Measurements from ENCODE around the gene CLCN6. TPM values are rescaled to one million over a fixed set of nuclear protein-coding genes. Genes with fewer than 3 reads are reported as not detected.

CLCN6 gene
- total RNA-seq, 1 experiment from 2014 or later, result 13.7 TPM

DNA sequence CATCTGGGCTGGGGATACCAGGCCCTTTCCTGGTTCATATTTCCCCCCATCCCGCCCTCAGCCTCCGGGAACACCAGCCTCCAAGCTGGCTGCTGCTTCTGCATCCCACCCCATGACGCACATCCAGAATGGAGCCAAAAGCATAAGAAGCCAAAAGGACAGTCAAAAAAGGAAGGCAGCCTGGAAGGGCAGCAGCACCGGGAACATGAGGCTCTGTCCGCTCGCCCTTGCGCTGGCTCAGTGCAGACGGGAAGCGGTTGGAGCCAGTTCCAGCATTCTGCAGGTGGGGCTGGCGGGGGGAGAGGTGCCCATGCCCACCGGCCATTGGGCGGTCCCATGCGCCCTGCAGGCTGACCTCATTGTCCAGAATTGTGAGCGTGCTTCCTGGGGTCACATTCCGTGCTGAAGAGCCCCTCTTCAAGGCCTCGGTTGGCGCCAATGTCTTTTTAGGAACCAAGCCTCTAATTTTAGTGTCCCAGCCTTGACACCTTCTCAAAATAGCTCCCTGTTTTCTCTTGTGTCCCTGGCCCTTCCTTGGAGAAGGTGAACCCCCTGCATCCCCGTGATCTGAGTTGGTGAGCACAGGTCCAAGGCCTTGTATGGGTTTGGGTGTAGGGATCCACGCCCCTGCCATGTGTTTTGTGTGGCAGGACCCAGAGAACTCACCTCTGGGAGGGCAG lies 81.1 kb downstream of the CLCN6 start:
- no peaks in the 10 kb centered on the region for H3K27me3 ChIP-seq (ENCODE audit: insufficient read depth, low read length)
- TF ChIP-seq ZNF274 (IDR thresholded peaks at IDR 0.05; ENCODE audit: low read depth, low read length) (no peak), CBX3 (IDR thresholded peaks at IDR 0.05; ENCODE audit: low read depth) (no peak), JUND (IDR thresholded peaks at IDR 0.05) (no peak), FOSL1 (IDR thresholded peaks at IDR 0.05; ENCODE audit: low read depth) (no peak), EZH2phosphoT487 (IDR thresholded peaks at IDR 0.05; ENCODE audit: borderline replicate concordance) (no peak), EGR1 (IDR thresholded peaks at IDR 0.05; ENCODE audit: low read depth) (no peak), CEBPB (IDR thresholded peaks at IDR 0.05; ENCODE audit: low read depth) (no peak), YY1 (IDR thresholded peaks at IDR 0.05; ENCODE audit: extremely low read depth, insufficient replicate concordance, low read depth, low read length) (no peak), RAD21 (IDR thresholded peaks at IDR 0.05; ENCODE audit: low read depth) (no peak), ELF1 (IDR thresholded peaks at IDR 0.05; ENCODE audit: borderline replicate concordance, low read depth) (no peak), TCF7L2 (IDR thresholded peaks at IDR 0.05; ENCODE audit: borderline replicate concordance, extremely low read depth, insufficient read depth, insufficient read length) (no peak), EZH2 (IDR thresholded peaks at IDR 0.05) (no peak), POLR2AphosphoS5 (IDR thresholded peaks at IDR 0.05; ENCODE audit: low read depth, low read length) (no peak), ZFX (IDR thresholded peaks at IDR 0.05) (no peak)
- TF ChIP-seq, protein P1, sequence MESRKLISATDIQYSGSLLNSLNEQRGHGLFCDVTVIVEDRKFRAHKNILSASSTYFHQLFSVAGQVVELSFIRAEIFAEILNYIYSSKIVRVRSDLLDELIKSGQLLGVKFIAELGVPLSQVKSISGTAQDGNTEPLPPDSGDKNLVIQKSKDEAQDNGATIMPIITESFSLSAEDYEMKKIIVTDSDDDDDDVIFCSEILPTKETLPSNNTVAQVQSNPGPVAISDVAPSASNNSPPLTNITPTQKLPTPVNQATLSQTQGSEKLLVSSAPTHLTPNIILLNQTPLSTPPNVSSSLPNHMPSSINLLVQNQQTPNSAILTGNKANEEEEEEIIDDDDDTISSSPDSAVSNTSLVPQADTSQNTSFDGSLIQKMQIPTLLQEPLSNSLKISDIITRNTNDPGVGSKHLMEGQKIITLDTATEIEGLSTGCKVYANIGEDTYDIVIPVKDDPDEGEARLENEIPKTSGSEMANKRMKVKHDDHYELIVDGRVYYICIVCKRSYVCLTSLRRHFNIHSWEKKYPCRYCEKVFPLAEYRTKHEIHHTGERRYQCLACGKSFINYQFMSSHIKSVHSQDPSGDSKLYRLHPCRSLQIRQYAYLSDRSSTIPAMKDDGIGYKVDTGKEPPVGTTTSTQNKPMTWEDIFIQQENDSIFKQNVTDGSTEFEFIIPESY (IDR thresholded peaks at IDR 0.05; ENCODE audit: extremely low read depth, insufficient replicate concordance, low read length), result no peak
- TF ChIP-seq, protein P2, sequence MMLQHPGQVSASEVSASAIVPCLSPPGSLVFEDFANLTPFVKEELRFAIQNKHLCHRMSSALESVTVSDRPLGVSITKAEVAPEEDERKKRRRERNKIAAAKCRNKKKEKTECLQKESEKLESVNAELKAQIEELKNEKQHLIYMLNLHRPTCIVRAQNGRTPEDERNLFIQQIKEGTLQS (IDR thresholded peaks at IDR 0.05), result no peak
- TF ChIP-seq, protein P3, sequence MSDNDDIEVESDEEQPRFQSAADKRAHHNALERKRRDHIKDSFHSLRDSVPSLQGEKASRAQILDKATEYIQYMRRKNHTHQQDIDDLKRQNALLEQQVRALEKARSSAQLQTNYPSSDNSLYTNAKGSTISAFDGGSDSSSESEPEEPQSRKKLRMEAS (IDR thresholded peaks at IDR 0.05), result no peak
- TF ChIP-seq, protein P4, sequence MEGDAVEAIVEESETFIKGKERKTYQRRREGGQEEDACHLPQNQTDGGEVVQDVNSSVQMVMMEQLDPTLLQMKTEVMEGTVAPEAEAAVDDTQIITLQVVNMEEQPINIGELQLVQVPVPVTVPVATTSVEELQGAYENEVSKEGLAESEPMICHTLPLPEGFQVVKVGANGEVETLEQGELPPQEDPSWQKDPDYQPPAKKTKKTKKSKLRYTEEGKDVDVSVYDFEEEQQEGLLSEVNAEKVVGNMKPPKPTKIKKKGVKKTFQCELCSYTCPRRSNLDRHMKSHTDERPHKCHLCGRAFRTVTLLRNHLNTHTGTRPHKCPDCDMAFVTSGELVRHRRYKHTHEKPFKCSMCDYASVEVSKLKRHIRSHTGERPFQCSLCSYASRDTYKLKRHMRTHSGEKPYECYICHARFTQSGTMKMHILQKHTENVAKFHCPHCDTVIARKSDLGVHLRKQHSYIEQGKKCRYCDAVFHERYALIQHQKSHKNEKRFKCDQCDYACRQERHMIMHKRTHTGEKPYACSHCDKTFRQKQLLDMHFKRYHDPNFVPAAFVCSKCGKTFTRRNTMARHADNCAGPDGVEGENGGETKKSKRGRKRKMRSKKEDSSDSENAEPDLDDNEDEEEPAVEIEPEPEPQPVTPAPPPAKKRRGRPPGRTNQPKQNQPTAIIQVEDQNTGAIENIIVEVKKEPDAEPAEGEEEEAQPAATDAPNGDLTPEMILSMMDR (IDR thresholded peaks at IDR 0.05 in 2 of 3, conservative IDR thresholded peaks at IDR 0.05 in 1 of 3; ENCODE audit: borderline replicate concordance in 1 of 3, insufficient read depth in 1 of 3, low read depth in 2 of 3, low read length in 2 of 3), result no peak
- H3K9me3 ChIP-seq (ENCODE audit: control insufficient read depth in 1 of 2, insufficient read depth in 1 of 2, low read depth in 1 of 2, low read length in 2 of 2), result no peaks in the 10 kb centered on the region
- ChIA-PET POLR2A (interaction anchor here (1.2 to 1.7 kb wide), 2 partner anchors 21 to 23 kb away, joined by 3 to 7 read pairs; no protein-coding TSS in a partner anchor), CTCF (no interaction called here), RAD21 (ENCODE audit: low non-redundant PET in 1 of 2, low total read pairs in 2 of 2, uncharacterized antibody in 2 of 2, unreplicated experiment in 2 of 2) (no interaction called here)
- BruUV-seq (replicated peaks), result no TSS peak
- H3K9ac ChIP-seq (ENCODE audit: low read length), result no peak overlapping the region
- H3K79me2 ChIP-seq (ENCODE audit: insufficient read depth, low read length), result no peaks in the 10 kb centered on the region
- H3K36me3 ChIP-seq (ENCODE audit: control insufficient read depth in 1 of 2, insufficient read depth in 2 of 2, low read length in 2 of 2), result no peaks in the 10 kb centered on the region
- no peak overlapping the region for H3K4me3 ChIP-seq (replicated peaks in 1 of 2; ENCODE audit: low read depth in 1 of 2, low read length in 2 of 2)
- H3K4me2 ChIP-seq (ENCODE audit: low read length), result no peak overlapping the region
- H4K20me1 ChIP-seq (ENCODE audit: insufficient read depth), result no peaks in the 10 kb centered on the region
- intact Hi-C loops (cut with micrococcal nuclease), result no loop called here
- no peak overlapping the region for H3K27ac ChIP-seq (ENCODE audit: low read depth, low read length)
- no peak overlapping the region for H2AFZ ChIP-seq (ENCODE audit: low read depth, low read length, poor library complexity, severe bottlenecking)
- DNase-seq (ENCODE audit: low read depth, low spot score) (no peak), ATAC-seq (no peak)
- H3K4me1 ChIP-seq (ENCODE audit: control insufficient read depth in 1 of 2, insufficient read depth in 2 of 2, low read length in 2 of 2), result peaks cover 0 to 6% of the 10 kb centered on the region in 2 experiments; a peak in 1 of 4 replicates
- no peaks in the 10 kb centered on the region for H3K9me2 ChIP-seq (ENCODE audit: insufficient read depth)

All from HCT116 (cell line).